T-cell (primary cell): ENCODE results near the gene CNTNAP2. TPM values are rescaled to one million over a fixed set of nuclear protein-coding genes. Genes with fewer than 3 reads are reported as not detected.

Experiments used
- ATAC-seq, 4 experiments: fragments of 200-7000 bp in 3 of 4; fragments of 150-1000 bp in 1 of 4; cut with Tn5 transposase; replicated peaks in 1 of 4; 1 replicate in 3 of 4; 2 replicates in 1 of 4; pipeline ENCODE4 v1.10.0; 2021; ENCODE audit warnings: moderate library complexity in 3 of 4, mild to moderate bottlenecking in 2 of 4, moderate number of reproducible peaks in 1 of 4
- CTCF ChIA-PET, 2 donors: fragments of 300-600 bp; sonication (Branson Sonifier 250); formaldehyde crosslinking; loops; one replicate each; lab custom pipeline; 2022; ENCODE audit warnings: antibody characterized with exemption in 2 of 2; lab: Charles Lee
- POLR2A ChIA-PET, 2 donors: fragments of 300-600 bp; sonication (Branson Sonifier 250); formaldehyde crosslinking; loops; one replicate each; lab custom pipeline; 2022; ENCODE audit warnings: antibody characterized with exemption in 2 of 2; lab: Charles Lee
- DNase-seq, 35 experiments: peaks; one replicate each; pipeline versions ENCODE4 v3.0.0 to v3.0.0-alpha.2; 2013 to 2023
- H3K27ac ChIP-seq: one replicate; pipeline ENCODE4 v1.5.1; 2013; ENCODE audit warnings: low read length
- H3K27me3 ChIP-seq, 2 experiments: replicated peaks in 1 of 2; 1 replicate in 1 of 2; 2 replicates in 1 of 2; pipeline versions ENCODE4 v1.6.1 to v1.7.0; 2013; ENCODE audit warnings: low read length in 1 of 2, mixed read lengths in 1 of 2; ENCODE audit not compliant: control insufficient read depth in 2 of 2, insufficient read depth in 2 of 2; ENCODE audit errors: extremely low read depth in 1 of 2
- H3K36me3 ChIP-seq, 2 donors: 1 replicate in 1 of 2; 2 replicates in 1 of 2; pipeline versions ENCODE4 v1.6.1 to v1.7.0; 2013; ENCODE audit warnings: low read length in 1 of 2; ENCODE audit not compliant: control insufficient read depth in 2 of 2, insufficient read depth in 1 of 2; ENCODE audit errors: extremely low read depth in 1 of 2
- H3K4me1 ChIP-seq, 2 experiments: 1 replicate in 1 of 2; 2 replicates in 1 of 2; pipeline versions ENCODE4 v1.6.1 to v1.7.0; 2013; ENCODE audit warnings: low read length in 2 of 2, mixed read lengths in 1 of 2; ENCODE audit not compliant: insufficient read depth in 2 of 2, control insufficient read depth in 1 of 2; ENCODE audit errors: extremely low read depth in 1 of 2
- H3K4me3 ChIP-seq, 2 donors: 1 replicate in 1 of 2; 2 replicates in 1 of 2; pipeline versions ENCODE4 v1.5.1 to v1.7.0; 2013; ENCODE audit warnings: mild to moderate bottlenecking in 2 of 2, low read length in 1 of 2, moderate library complexity in 1 of 2; ENCODE audit not compliant: control insufficient read depth in 1 of 2; ENCODE audit errors: extremely low read depth in 1 of 2
- H3K9me3 ChIP-seq: 2 replicates; pipeline ENCODE4 v1.7.0; 2013
- H3K27ac Mint-ChIP-seq, 2 donors: one replicate each; pipeline ENCODE4 v1.8.0; 2020 to 2021; ENCODE audit warnings: mild to moderate bottlenecking in 2 of 2, mixed read lengths in 2 of 2
- H3K27me3 Mint-ChIP-seq, 2 donors: one replicate each; pipeline ENCODE4 v1.8.0; 2021 to 2022; ENCODE audit warnings: mixed read lengths in 2 of 2
- H3K36me3 Mint-ChIP-seq: one replicate; pipeline ENCODE4 v1.8.0; 2021; ENCODE audit warnings: mixed read lengths
- H3K4me1 Mint-ChIP-seq, 3 donors: one replicate each; pipeline ENCODE4 v1.8.0; 2020 to 2022; ENCODE audit warnings: mixed read lengths in 3 of 3, mild to moderate bottlenecking in 1 of 3
- H3K4me3 Mint-ChIP-seq, 3 donors: one replicate each; pipeline ENCODE4 v1.8.0; 2020 to 2022; ENCODE audit warnings: mild to moderate bottlenecking in 3 of 3, mixed read lengths in 3 of 3, moderate library complexity in 3 of 3
- H3K9me3 Mint-ChIP-seq, 3 donors: one replicate each; pipeline ENCODE4 v1.8.0; 2020 to 2022; ENCODE audit warnings: mixed read lengths in 3 of 3
- WGBS: methylation state at CpG from one replicate; pipeline ENCODE4 v1.1.5; 2013; ENCODE audit warnings: missing lambda C conversion rate; ENCODE audit not compliant: insufficient coverage; 5-methylcytosine and 5-hydroxymethylcytosine counted together
- total RNA-seq, 35 experiments: library from RNA in 6 of 35; stranded (reverse) in 6 of 35; fragments of 120-200 nt in 1 of 35; gene quantifications; one replicate each; pipeline versions ENCODE4 v1.2.1 to v1.2.4 and lab custom pipeline; 2013 to 2026

CNTNAP2 gene
- total RNA-seq, 5 donors from 2014 or later (not counting 1 experiment from before 2014, with no cell fraction given): 0.15 to 0.72 (median 0.21) TPM

- H3K4me1 Mint-ChIP-seq: no peaks in the 10 kb centered on the region
- Histone ChIP-seq H3K9me3 (no peaks in the 10 kb centered on the region), H3K4me1 (no peaks in the 10 kb centered on the region), H3K27me3 (no peaks in the 10 kb centered on the region), H3K4me3 (no peak overlapping the region), H3K27ac (no peak overlapping the region), H3K36me3 (no peaks in the 10 kb centered on the region)
- no peak overlapping the region for H3K27ac Mint-ChIP-seq
- ATAC-seq: no peak
- no peaks in the 10 kb centered on the region for H3K36me3 Mint-ChIP-seq
- no peaks in the 10 kb centered on the region for H3K27me3 Mint-ChIP-seq
- H3K9me3 Mint-ChIP-seq: peaks cover 5 to 25% (median 24%) of the 10 kb centered on the region in 3 donors
- WGBS: no CpG with 5 or more reads among the region's 1 CpG
- ChIA-PET CTCF (no interaction called here), POLR2A (no interaction called here)
- no peak for DNase-seq
- H3K4me3 Mint-ChIP-seq: no peak overlapping the region
These were observed 1453.8 kb downstream of the CNTNAP2 start for GRCh38 chr7:147570390-147570789.

GRCh38 chr7:147571436-147572185, 1455.0 kb downstream of the CNTNAP2 start:
- ChIA-PET CTCF (interaction anchor here in 1 of 2 donors (0.5 kb wide), 1 partner anchor 173 kb away, joined by 3 read pairs; no protein-coding TSS in a partner anchor), POLR2A (interaction anchor here in 1 of 2 donors (0.5 kb wide), 1 partner anchor 20 kb away, joined by 3 read pairs; no protein-coding TSS in a partner anchor)
- 52% methylated on average over 2 of the region's 8 CpGs for WGBS
- H3K4me3 Mint-ChIP-seq: no peak overlapping the region
- no peaks in the 10 kb centered on the region for H3K36me3 Mint-ChIP-seq
- Histone ChIP-seq H3K9me3 (no peaks in the 10 kb centered on the region), H3K27me3 (no peaks in the 10 kb centered on the region), H3K27ac (no peak overlapping the region), H3K4me3 (no peak overlapping the region), H3K4me1 (no peaks in the 10 kb centered on the region), H3K36me3 (no peaks in the 10 kb centered on the region)
- no peak for DNase-seq
- H3K9me3 Mint-ChIP-seq: peaks cover 5 to 23% (median 19%) of the 10 kb centered on the region in 3 donors
- no peaks in the 10 kb centered on the region for H3K4me1 Mint-ChIP-seq
- no peak for ATAC-seq
- no peaks in the 10 kb centered on the region for H3K27me3 Mint-ChIP-seq
- no peak overlapping the region for H3K27ac Mint-ChIP-seq

- Mint-ChIP-seq H3K4me3 (no peak overlapping the region), H3K27me3 (no peaks in the 10 kb centered on the region), H3K27ac (no peak overlapping the region), H3K9me3 (peaks cover 0 to 11% (median 2%) of the 10 kb centered on the region in 3 donors), H3K36me3 (no peaks in the 10 kb centered on the region), H3K4me1 (no peaks in the 10 kb centered on the region)
- Histone ChIP-seq H3K27ac (no peak overlapping the region), H3K4me3 (no peak overlapping the region), H3K36me3 (no peaks in the 10 kb centered on the region), H3K4me1 (no peaks in the 10 kb centered on the region), H3K27me3 (no peaks in the 10 kb centered on the region), H3K9me3 (no peaks in the 10 kb centered on the region)
- ATAC-seq (no peak), DNase-seq (no peak)
- no CpG with 5 or more reads among the region's 3 CpGs for WGBS
- POLR2A ChIA-PET: no interaction called here
- CTCF ChIA-PET: no interaction called here
These were observed 1461.6 kb downstream of the CNTNAP2 start for GRCh38 chr7:147578196-147578595.

DNA sequence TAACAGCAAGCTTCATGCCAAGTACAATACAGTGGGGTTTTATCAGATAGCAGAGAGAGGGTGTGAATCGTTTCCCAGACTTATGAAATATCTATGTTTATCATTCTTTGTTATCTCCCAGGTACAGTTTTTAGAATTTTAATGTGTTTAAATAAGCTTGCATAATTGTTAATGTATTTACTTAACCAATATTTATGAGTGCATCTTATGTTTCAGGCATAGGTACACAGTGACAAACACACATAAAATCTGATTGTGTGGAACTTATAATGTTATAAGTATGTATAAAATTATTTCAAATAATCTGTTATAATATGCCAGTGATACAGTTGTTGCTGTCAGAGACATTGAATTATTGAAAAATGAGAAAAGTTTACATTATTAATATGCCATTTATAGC, 1462.5 kb downstream of the CNTNAP2 start:
- DNase-seq: no peak
- no peaks in the 10 kb centered on the region for H3K36me3 ChIP-seq
- H3K4me3 ChIP-seq: no peak overlapping the region
- POLR2A ChIA-PET: interaction anchor here in 1 of 2 donors (0.6 kb wide), 1 partner anchor 81 kb away, joined by 3 read pairs; no protein-coding TSS in a partner anchor
- no peaks in the 10 kb centered on the region for H3K36me3 Mint-ChIP-seq
- no peaks in the 10 kb centered on the region for H3K9me3 ChIP-seq
- H3K27ac ChIP-seq: no peak overlapping the region
- CTCF ChIA-PET: interaction anchor here in 1 of 2 donors (0.6 kb wide), 1 partner anchor 410 kb away, joined by 3 read pairs; no protein-coding TSS in a partner anchor
- peaks cover 0 to 11% (median 0%) of the 10 kb centered on the region in 3 donors for H3K9me3 Mint-ChIP-seq
- 40% methylated on average over 1 of the region's 1 CpG for WGBS
- ATAC-seq: no peak
- H3K4me3 Mint-ChIP-seq: no peak overlapping the region
- H3K27me3 Mint-ChIP-seq: no peaks in the 10 kb centered on the region
- H3K4me1 Mint-ChIP-seq: no peaks in the 10 kb centered on the region
- H3K27me3 ChIP-seq: no peaks in the 10 kb centered on the region
- H3K27ac Mint-ChIP-seq: no peak overlapping the region
- H3K4me1 ChIP-seq: no peaks in the 10 kb centered on the region

DNA sequence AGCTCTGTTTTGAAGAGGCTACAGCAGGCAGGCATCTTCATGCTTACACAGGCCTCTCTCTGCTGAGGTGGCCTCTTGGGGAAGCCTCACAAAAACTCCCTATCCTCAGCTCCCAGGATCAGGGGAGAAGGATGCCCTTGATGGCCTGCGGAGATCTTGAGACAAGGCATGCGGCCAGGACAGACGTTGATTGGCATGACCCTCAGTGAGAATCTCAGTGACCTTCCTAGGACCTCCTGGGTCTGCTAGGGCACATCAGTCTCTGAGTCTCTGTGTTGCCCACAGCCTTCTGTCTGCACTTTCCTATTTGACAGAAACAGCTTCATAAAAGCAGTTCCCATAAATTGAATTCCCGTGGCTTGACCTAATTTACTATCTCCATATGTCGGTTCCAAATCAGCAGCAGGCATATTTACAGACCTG, 1468.2 kb downstream of the CNTNAP2 start:
- CTCF ChIA-PET: no interaction called here
- no peak overlapping the region for H3K27ac ChIP-seq
- Mint-ChIP-seq H3K36me3 (no peaks in the 10 kb centered on the region), H3K4me1 (no peaks in the 10 kb centered on the region), H3K4me3 (no peak overlapping the region), H3K27me3 (no peaks in the 10 kb centered on the region), H3K27ac (no peak overlapping the region), H3K9me3 (no peaks in the 10 kb centered on the region)
- no peaks in the 10 kb centered on the region for H3K27me3 ChIP-seq
- no peak for ATAC-seq
- no peak for DNase-seq
- H3K4me3 ChIP-seq: no peak overlapping the region
- no peaks in the 10 kb centered on the region for H3K9me3 ChIP-seq
- POLR2A ChIA-PET: no interaction called here
- H3K4me1 ChIP-seq: no peaks in the 10 kb centered on the region
- H3K36me3 ChIP-seq: no peaks in the 10 kb centered on the region
- WGBS: 97% methylated on average over 3 of the region's 5 CpGs

DNA sequence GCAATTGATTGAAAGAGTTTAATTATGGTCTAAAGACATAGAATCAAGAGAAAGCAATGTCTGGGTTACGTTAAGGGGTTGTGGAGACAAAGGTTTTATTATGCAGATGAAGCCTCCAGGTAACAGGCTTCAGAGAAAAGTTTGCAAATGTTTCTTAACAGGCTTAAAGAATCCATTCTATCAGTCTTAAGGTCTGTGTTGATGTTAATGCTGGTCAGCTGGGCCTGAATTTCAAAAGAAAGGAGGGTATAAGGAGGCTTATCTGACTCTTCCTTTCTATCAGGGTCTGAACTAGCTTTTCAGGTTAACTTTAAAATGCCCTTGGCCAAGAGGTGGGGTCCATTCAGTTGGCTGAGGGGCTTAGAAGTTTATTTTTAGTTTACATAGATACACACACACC, 1469.5 kb downstream of the CNTNAP2 start:
- Mint-ChIP-seq H3K36me3 (no peaks in the 10 kb centered on the region), H3K4me1 (no peaks in the 10 kb centered on the region), H3K9me3 (peaks cover 0 to 4% (median 0%) of the 10 kb centered on the region in 3 donors), H3K27me3 (no peaks in the 10 kb centered on the region), H3K27ac (no peak overlapping the region), H3K4me3 (no peak overlapping the region)
- H3K4me3 ChIP-seq: no peak overlapping the region
- H3K27ac ChIP-seq: no peak overlapping the region
- H3K27me3 ChIP-seq: no peaks in the 10 kb centered on the region
- ChIA-PET CTCF (no interaction called here), POLR2A (no interaction called here)
- ATAC-seq: no peak
- no peaks in the 10 kb centered on the region for H3K36me3 ChIP-seq
- no peaks in the 10 kb centered on the region for H3K9me3 ChIP-seq
- 50% methylated on average over 1 of the region's 1 CpG for WGBS
- no peak for DNase-seq
- H3K4me1 ChIP-seq: no peaks in the 10 kb centered on the region
